GM21619 (cell line): ENCODE results near the gene NLK.
"Not testable (repeated sequence)": the region's sequence is repeated elsewhere in the genome, so short reads cannot be mapped to it uniquely, and the experiment has no call there.

Source experiments
- ATAC-seq: cut with Tn5 transposase; IDR thresholded peaks from one replicate; pipeline ENCODE4 v1.9.1; 2021; ENCODE audit not compliant: unreplicated experiment

NLK gene

GRCh38 chr17:28228109-28228840, 185.8 kb downstream of the NLK start:
- no peak for ATAC-seq

GRCh38 chr17:28228986-28229729, 186.7 kb downstream of the NLK start:
- no peak for ATAC-seq

- ATAC-seq, result no peak
Observed at GRCh38 chr17:28230011-28230410, 187.5 kb downstream of the NLK start.

- ATAC-seq, result not testable (repeated sequence)
Observed at GRCh38 chr17:28230607-28231006, 188.1 kb downstream of the NLK start.

- not testable (repeated sequence) for ATAC-seq
Observed at GRCh38 chr17:28231624-28232023, 189.1 kb downstream of the NLK start.

GRCh38 chr17:28232966-28233870, 190.7 kb downstream of the NLK start:
- not testable (repeated sequence) for ATAC-seq

- ATAC-seq, result not testable (repeated sequence)
Observed at GRCh38 chr17:28233872-28234856, 191.7 kb downstream of the NLK start.

- ATAC-seq, result not testable (repeated sequence)
Observed at GRCh38 chr17:28235066-28235700, 192.7 kb downstream of the NLK start.

GRCh38 chr17:28236033-28236653, 193.7 kb downstream of the NLK start:
- ATAC-seq, result not testable (repeated sequence)

- not testable (repeated sequence) for ATAC-seq
Observed at GRCh38 chr17:28238547-28239270, 196.2 kb downstream of the NLK start.

GRCh38 chr17:28239271-28239624, 196.8 kb downstream of the NLK start:
- ATAC-seq, result no peak

GRCh38 chr17:28240688-28241340, 198.3 kb downstream of the NLK start:
- ATAC-seq, result no peak

- ATAC-seq, result no peak
Observed at GRCh38 chr17:28242791-28243190, 200.3 kb downstream of the NLK start.

GRCh38 chr17:28243268-28243667, 200.8 kb downstream of the NLK start:
- ATAC-seq, result not testable (repeated sequence)

GRCh38 chr17:28244446-28244845, 202.0 kb downstream of the NLK start:
- ATAC-seq, result no peak
